Subcutaneous adipose tissue (tissue), 4 donors: ENCODE results near the gene DHX58. TPM values are rescaled to one million over a fixed set of nuclear protein-coding genes. Genes with fewer than 3 reads are reported as not detected.

Experiments used
- CTCF ChIP-seq: fragments of 450-650 bp; IDR thresholded peaks from one replicate; pipeline ENCODE4 v1.5.1; 2016; ENCODE audit warnings: low read depth, mild to moderate bottlenecking, control low read depth, antibody characterized with exemption, moderate library complexity
- total RNA-seq, 4 donors: library from RNA; depleted of rRNA; stranded (reverse); fragments of >200 nt; gene quantifications; one replicate each; pipeline ENCODE4 v1.1.0, GENCODE V29; 2016

Gene DHX58
- total RNA-seq, 4 donors from 2014 or later = 4.7 to 17.1 (median 13.5) TPM

- no peak for TF ChIP-seq CTCF
Measured at GRCh38 chr17:42111871-42112551, 503 bp downstream of the DHX58 start.

- TF ChIP-seq CTCF = no peak
Measured at GRCh38 chr17:42111265-42111636, 1.3 kb downstream of the DHX58 start.

- no peak for TF ChIP-seq CTCF
Measured at GRCh38 chr17:42110301-42111264, 1.9 kb downstream of the DHX58 start.

- no peak for TF ChIP-seq CTCF
Measured at GRCh38 chr17:42109086-42109485, 3.4 kb downstream of the DHX58 start.

GRCh38 chr17:42107597-42108576 lies 4.6 kb downstream of the DHX58 start:
- no peak for TF ChIP-seq CTCF

- no peak for TF ChIP-seq CTCF
Measured at GRCh38 chr17:42107124-42107523, 5.4 kb downstream of the DHX58 start.
